Smooth muscle cell (in vitro differentiated cells): ENCODE results near the gene B9D1. TPM values are rescaled to one million over a fixed set of nuclear protein-coding genes. Genes with fewer than 3 reads are reported as not detected.

Source experiments
- DNase-seq: peaks from one replicate; lab custom pipeline; 2025; ENCODE audit not compliant: unreplicated experiment; lab: John Stamatoyannopoulos, UW
- H2AFZ ChIP-seq: fragments of 200-600 bp; sonication (generic); 2 replicates; pipeline ENCODE4 v1.6.0; 2016; ENCODE audit warnings: antibody characterized with exemption, low read depth, mild to moderate bottlenecking
- H3F3A ChIP-seq: fragments of 200-600 bp; sonication (generic); 2 replicates; pipeline ENCODE4 v1.6.0; 2017; ENCODE audit warnings: antibody characterized with exemption, low read depth
- H3K27ac ChIP-seq: fragments of 200-600 bp; sonication (generic); 2 replicates; pipeline ENCODE4 v1.5.1; 2016; ENCODE audit warnings: low read depth, mild to moderate bottlenecking
- H3K27me3 ChIP-seq: fragments of 200-600 bp; sonication (generic); 2 replicates; pipeline ENCODE4 v1.6.1; 2016; ENCODE audit warnings: low read depth, mild to moderate bottlenecking
- H3K36me3 ChIP-seq: fragments of 200-600 bp; sonication (generic); 2 replicates; pipeline ENCODE4 v1.5.1; 2016; ENCODE audit warnings: low read depth
- H3K4me1 ChIP-seq: fragments of 200-600 bp; sonication (generic); 2 replicates; pipeline ENCODE4 v1.5.1; 2016; ENCODE audit warnings: low read depth
- H3K4me2 ChIP-seq: fragments of 200-600 bp; sonication (generic); 2 replicates; pipeline ENCODE4 v1.6.0; 2016; ENCODE audit warnings: mild to moderate bottlenecking
- H3K4me3 ChIP-seq: fragments of 200-600 bp; sonication (generic); 2 replicates; pipeline ENCODE4 v1.5.1; 2016; ENCODE audit warnings: mild to moderate bottlenecking
- H3K79me2 ChIP-seq: fragments of 200-600 bp; sonication (generic); 2 replicates; pipeline ENCODE4 v1.6.0; 2016; ENCODE audit warnings: low read depth, mild to moderate bottlenecking
- H3K9ac ChIP-seq: fragments of 200-600 bp; sonication (generic); 2 replicates; pipeline ENCODE4 v1.6.0; 2016; ENCODE audit warnings: low read depth
- H3K9me3 ChIP-seq: fragments of 200-600 bp; sonication (generic); replicated peaks from 2 replicates; pipeline ENCODE4 v1.5.1; 2016; ENCODE audit warnings: low read depth
- H4K20me1 ChIP-seq: fragments of 200-600 bp; sonication (generic); 2 replicates; pipeline ENCODE4 v1.6.0; 2016; ENCODE audit warnings: low read depth
- WGBS: methylation state at CpG from one replicate; pipeline ENCODE4 v1.1.7; 2016; ENCODE audit warnings: low lambda C conversion rate; 5-methylcytosine and 5-hydroxymethylcytosine counted together
- polyA plus RNA-seq: library from polyadenylated mRNA; unstranded; fragments of >200 nt; fragmentation: Nextera tagmentation; extraction: Ambion mirVana; gene quantifications from 2 replicates; pipeline ENCODE4 v1.2.1, GENCODE V29; 2016
- total RNA-seq: library from RNA; depleted of rRNA; stranded (reverse); fragments of >200 nt; gene quantifications from 2 replicates; pipeline ENCODE4 v1.2.3, GENCODE V29; 2014
- TF ChIP-seq, protein P1 (sequence below): fragments of 200-600 bp; sonication (generic); IDR thresholded peaks from 2 replicates; pipeline ENCODE4 v1.5.1; 2017; ENCODE audit warnings: borderline replicate concordance, mild to moderate bottlenecking, antibody characterized with exemption; ENCODE audit not compliant: insufficient read depth, poor library complexity, severe bottlenecking

The B9D1 gene
- total and polyA plus RNA-seq, 2 experiments from 2014 or later = 21.9 to 45.5 TPM

DNA sequence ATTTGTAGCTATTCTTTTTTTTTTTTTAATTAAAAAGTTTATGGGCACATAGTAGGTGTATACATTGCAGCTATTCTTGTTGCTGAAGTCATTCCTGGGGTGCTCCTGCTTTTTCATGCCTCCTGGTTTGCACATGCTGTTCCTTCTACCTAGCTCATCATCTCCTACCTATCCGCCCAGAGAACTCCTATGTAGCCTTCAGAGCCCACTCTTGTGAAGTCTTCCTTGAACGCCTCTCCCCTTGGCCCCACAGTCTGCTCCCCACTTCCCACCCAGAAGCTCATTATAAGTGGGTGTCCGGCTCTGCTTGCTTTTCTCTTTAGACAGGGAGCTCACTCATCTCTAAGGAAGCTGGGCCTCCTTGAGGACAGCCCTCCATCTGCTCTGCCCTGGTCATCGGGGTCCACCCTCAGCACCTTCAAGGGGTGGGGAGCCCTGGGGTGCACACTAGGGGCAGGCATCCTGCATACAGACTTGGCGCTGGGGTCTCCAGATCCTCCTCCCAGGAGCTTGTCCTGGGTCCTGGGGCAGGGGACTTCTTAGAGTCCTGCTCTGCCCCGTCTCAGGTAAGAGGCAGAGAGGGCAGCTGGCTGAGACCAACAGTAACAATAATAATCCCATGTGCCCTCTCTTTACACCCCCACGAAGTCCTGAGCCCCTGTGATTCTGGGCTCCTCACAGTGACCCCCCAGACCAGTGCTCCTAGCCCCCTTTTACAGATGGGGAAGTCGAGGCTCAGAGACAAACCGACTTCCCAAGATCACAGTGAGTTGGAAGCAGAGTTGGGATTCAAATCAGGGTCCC lies 3.5 kb upstream of the B9D1 start:
- Histone ChIP-seq H3F3A (no peaks in the 10 kb centered on the region), H3K79me2 (no peaks in the 10 kb centered on the region), H3K4me3 (no peak overlapping the region), H3K9ac (no peak overlapping the region), H3K27me3 (no peaks in the 10 kb centered on the region), H4K20me1 (no peaks in the 10 kb centered on the region), H2AFZ (no peak overlapping the region), H3K4me1 (peaks cover 10% of the 10 kb centered on the region), H3K36me3 (no peaks in the 10 kb centered on the region), H3K9me3 (no peaks in the 10 kb centered on the region), H3K4me2 (no peak overlapping the region), H3K27ac (no peak overlapping the region)
- TF ChIP-seq, protein P1, sequence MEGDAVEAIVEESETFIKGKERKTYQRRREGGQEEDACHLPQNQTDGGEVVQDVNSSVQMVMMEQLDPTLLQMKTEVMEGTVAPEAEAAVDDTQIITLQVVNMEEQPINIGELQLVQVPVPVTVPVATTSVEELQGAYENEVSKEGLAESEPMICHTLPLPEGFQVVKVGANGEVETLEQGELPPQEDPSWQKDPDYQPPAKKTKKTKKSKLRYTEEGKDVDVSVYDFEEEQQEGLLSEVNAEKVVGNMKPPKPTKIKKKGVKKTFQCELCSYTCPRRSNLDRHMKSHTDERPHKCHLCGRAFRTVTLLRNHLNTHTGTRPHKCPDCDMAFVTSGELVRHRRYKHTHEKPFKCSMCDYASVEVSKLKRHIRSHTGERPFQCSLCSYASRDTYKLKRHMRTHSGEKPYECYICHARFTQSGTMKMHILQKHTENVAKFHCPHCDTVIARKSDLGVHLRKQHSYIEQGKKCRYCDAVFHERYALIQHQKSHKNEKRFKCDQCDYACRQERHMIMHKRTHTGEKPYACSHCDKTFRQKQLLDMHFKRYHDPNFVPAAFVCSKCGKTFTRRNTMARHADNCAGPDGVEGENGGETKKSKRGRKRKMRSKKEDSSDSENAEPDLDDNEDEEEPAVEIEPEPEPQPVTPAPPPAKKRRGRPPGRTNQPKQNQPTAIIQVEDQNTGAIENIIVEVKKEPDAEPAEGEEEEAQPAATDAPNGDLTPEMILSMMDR = no peak
- no peak for DNase-seq
- WGBS = 88% methylated on average over 9 of the region's 9 CpGs

DNA sequence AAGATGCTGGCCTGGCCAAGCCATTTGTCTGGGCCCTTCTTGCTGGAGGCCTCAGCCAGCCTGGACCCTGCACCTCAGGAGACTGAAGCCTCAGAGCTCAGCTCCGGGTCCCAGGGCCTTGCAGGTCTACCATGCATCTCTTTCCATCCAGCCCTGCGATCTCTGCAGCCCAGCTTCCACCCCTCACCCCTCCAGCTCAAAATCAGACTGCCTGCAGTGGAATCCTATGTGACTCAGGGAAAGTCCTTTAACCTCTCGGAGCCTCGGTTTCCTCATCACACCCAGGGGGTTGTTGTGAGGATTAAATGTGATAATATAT lies 2.9 kb upstream of the B9D1 start:
- H3K4me3 ChIP-seq = no peak overlapping the region
- H3K79me2 ChIP-seq = no peaks in the 10 kb centered on the region
- no peak for DNase-seq
- H3K4me2 ChIP-seq = no peak overlapping the region
- H3K27ac ChIP-seq = no peak overlapping the region
- TF ChIP-seq, protein P1 = no peak
- H3K27me3 ChIP-seq = no peaks in the 10 kb centered on the region
- H2AFZ ChIP-seq = no peak overlapping the region
- no peaks in the 10 kb centered on the region for H3F3A ChIP-seq
- no peak overlapping the region for H3K9ac ChIP-seq
- H3K9me3 ChIP-seq = no peaks in the 10 kb centered on the region
- H4K20me1 ChIP-seq = no peaks in the 10 kb centered on the region
- H3K4me1 ChIP-seq = peaks cover 10% of the 10 kb centered on the region
- H3K36me3 ChIP-seq = no peaks in the 10 kb centered on the region
- 96% methylated on average over 4 of the region's 4 CpGs for WGBS

DNA sequence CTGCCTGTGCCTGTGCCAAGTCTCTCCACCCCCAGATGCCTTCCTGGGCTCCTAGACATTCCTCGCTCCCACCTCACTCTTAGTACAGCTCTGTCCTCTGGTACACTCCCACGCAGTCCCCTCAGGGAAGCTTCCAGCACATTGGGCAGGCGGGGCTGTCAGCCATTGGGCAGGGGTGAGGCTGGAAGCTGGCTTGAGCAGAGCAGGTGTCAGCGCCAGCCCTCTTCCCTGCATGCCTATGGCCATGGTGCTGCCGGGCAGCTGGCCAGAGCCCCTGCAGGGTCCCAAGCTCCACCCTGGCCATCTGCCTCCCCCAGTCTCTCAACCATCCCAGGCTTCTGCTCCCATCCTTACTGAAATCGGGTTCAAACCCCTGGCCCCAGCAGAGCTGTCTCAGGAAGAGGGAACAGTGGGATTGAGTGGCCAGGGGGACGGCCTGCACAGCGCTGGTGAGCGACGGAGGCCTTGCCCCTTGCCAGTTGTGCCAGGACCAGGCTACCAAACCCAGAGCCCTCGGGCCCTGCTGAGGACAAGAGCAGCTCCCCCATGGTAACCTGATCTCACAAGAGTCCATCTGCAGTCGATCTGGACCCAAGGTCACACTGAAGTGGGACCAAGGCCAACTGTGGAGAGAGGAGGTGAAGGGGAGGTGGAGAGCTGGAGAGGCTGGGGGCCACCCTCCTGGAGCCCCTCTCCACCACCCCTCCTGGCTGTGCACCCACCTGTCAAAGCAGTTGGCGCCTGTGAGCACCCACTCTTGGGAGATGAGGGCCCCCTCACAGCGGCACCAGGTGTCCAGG lies 2.4 kb upstream of the B9D1 start:
- no peaks in the 10 kb centered on the region for H4K20me1 ChIP-seq
- no peak overlapping the region for H3K4me3 ChIP-seq
- TF ChIP-seq, protein P1 = no peak
- no peaks in the 10 kb centered on the region for H3K79me2 ChIP-seq
- WGBS = 86% methylated on average over 14 of the region's 14 CpGs
- H2AFZ ChIP-seq = no peak overlapping the region
- H3K9ac ChIP-seq = no peak overlapping the region
- no peaks in the 10 kb centered on the region for H3K27me3 ChIP-seq
- no peak overlapping the region for H3K4me2 ChIP-seq
- no peak overlapping the region for H3K27ac ChIP-seq
- peaks cover 10% of the 10 kb centered on the region for H3K4me1 ChIP-seq
- DNase-seq = no peak
- H3K9me3 ChIP-seq = no peaks in the 10 kb centered on the region
- H3K36me3 ChIP-seq = no peaks in the 10 kb centered on the region
- H3F3A ChIP-seq = no peaks in the 10 kb centered on the region
